ENCODE results near the gene OR2A12. TPM values are rescaled to one million over a fixed set of nuclear protein-coding genes. Genes with fewer than 3 reads are reported as not detected.
A peak's percentile ranks its signal among the peaks of the same experiment; 100 is the strongest.
"Not testable (repeated sequence)": the region's sequence is repeated elsewhere in the genome, so short reads cannot be mapped to it uniquely, and the experiment has no call there.

Gene OR2A12
- total RNA-seq, 4 donors from 2014 or later, result not detected

DNA sequence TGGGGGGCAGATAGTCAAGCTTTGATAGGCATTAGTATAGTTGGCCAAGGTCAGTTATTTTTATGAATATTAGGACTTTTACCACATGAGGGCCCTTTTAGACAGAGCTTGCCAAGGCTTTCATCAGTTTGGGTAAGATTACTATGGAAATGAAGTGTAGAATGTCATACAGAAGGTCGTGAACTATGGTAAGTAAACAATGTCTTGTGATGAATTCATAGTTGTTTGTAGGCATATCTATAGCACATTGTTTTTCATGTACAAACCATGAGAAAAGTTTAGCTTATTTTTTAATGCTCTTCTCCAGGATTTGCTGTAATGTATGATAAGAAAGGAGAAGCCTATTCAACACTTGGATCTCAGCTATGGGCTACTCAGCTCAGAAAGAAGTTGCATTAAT lies 27.6 kb downstream of the OR2A12 start:
- H3K4me3 ChIP-seq, result no peak overlapping the region
- intact Hi-C loops (cut with DNase I; ENCODE audit: low total_unique reads), result no loop called here
- H3K4me1 ChIP-seq, result no peaks in the 10 kb centered on the region
- no peaks in the 10 kb centered on the region for H3K27me3 ChIP-seq
- no peak for DNase-seq
- H3K9me3 ChIP-seq, result no peaks in the 10 kb centered on the region
- TF ChIP-seq, protein P1, sequence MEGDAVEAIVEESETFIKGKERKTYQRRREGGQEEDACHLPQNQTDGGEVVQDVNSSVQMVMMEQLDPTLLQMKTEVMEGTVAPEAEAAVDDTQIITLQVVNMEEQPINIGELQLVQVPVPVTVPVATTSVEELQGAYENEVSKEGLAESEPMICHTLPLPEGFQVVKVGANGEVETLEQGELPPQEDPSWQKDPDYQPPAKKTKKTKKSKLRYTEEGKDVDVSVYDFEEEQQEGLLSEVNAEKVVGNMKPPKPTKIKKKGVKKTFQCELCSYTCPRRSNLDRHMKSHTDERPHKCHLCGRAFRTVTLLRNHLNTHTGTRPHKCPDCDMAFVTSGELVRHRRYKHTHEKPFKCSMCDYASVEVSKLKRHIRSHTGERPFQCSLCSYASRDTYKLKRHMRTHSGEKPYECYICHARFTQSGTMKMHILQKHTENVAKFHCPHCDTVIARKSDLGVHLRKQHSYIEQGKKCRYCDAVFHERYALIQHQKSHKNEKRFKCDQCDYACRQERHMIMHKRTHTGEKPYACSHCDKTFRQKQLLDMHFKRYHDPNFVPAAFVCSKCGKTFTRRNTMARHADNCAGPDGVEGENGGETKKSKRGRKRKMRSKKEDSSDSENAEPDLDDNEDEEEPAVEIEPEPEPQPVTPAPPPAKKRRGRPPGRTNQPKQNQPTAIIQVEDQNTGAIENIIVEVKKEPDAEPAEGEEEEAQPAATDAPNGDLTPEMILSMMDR (IDR thresholded peaks at IDR 0.05), result no peak
- TF ChIP-seq POLR2A (IDR thresholded peaks at IDR 0.05), result no peak
- H3K27ac ChIP-seq, result no peak overlapping the region
- no peaks in the 10 kb centered on the region for H3K36me3 ChIP-seq

GRCh38 chr7:144118341-144118740 lies 32.3 kb downstream of the OR2A12 start:
- no peak overlapping the region for H3K27ac ChIP-seq
- H3K4me1 ChIP-seq, result no peaks in the 10 kb centered on the region
- no peaks in the 10 kb centered on the region for H3K27me3 ChIP-seq
- intact Hi-C loops (cut with DNase I; ENCODE audit: low total_unique reads), result no loop called here
- TF ChIP-seq, protein P1 (IDR thresholded peaks at IDR 0.05), result no peak
- no peak for TF ChIP-seq POLR2A (IDR thresholded peaks at IDR 0.05)
- DNase-seq, result no peak
- no peaks in the 10 kb centered on the region for H3K36me3 ChIP-seq
- H3K4me3 ChIP-seq, result no peak overlapping the region
- H3K9me3 ChIP-seq, result no peaks in the 10 kb centered on the region

GRCh38 chr7:144122876-144123275 lies 36.8 kb downstream of the OR2A12 start, which contains the start of gene OR2A14:
Gene OR2A14 (plus strand): TSS chr7:144123176. CDS start chr7:144129113, 5,937 bp downstream.
- H3K4me3 ChIP-seq, result no peak within 1 kb of the TSS
- no peaks in the 10 kb centered on the region for H3K9me3 ChIP-seq
- H3K27me3 ChIP-seq, result no peaks in the 10 kb centered on the region
- H3K4me1 ChIP-seq, result no peaks in the 10 kb centered on the region
- no peak within 1 kb of the TSS for H3K27ac ChIP-seq
- H3K36me3 ChIP-seq, result no peaks in the 10 kb centered on the region
- DNase-seq, result no peak
- intact Hi-C loops (cut with DNase I; ENCODE audit: low total_unique reads), result no loop called here
- TF ChIP-seq POLR2A (IDR thresholded peaks at IDR 0.05), result no peak

- TF ChIP-seq POLR2A (IDR thresholded peaks at IDR 0.05), result no peak
- TF ChIP-seq, protein P1 (IDR thresholded peaks at IDR 0.05), result peak; percentile 52 to 71 (median 60)
- no peaks in the 10 kb centered on the region for H3K36me3 ChIP-seq
- intact Hi-C loops (cut with DNase I; ENCODE audit: low total_unique reads), result no loop called here
- no peaks in the 10 kb centered on the region for H3K9me3 ChIP-seq
- H3K27ac ChIP-seq, result no peak overlapping the region
- no peaks in the 10 kb centered on the region for H3K4me1 ChIP-seq
- H3K4me3 ChIP-seq, result no peak overlapping the region
- H3K27me3 ChIP-seq, result no peaks in the 10 kb centered on the region
- peak; percentile 75 to 84 for DNase-seq
Observed at GRCh38 chr7:144127714-144128334, 41.7 kb downstream of the OR2A12 start.

- H3K27me3 ChIP-seq; intact Hi-C loops (cut with DNase I; ENCODE audit: low total_unique reads); H3K4me1 ChIP-seq; H3K36me3 ChIP-seq; H3K27ac ChIP-seq; H3K9me3 ChIP-seq; DNase-seq; H3K4me3 ChIP-seq: not testable (repeated sequence)
Observed at GRCh38 chr7:144129601-144130000, 43.5 kb downstream of the OR2A12 start.

DNA sequence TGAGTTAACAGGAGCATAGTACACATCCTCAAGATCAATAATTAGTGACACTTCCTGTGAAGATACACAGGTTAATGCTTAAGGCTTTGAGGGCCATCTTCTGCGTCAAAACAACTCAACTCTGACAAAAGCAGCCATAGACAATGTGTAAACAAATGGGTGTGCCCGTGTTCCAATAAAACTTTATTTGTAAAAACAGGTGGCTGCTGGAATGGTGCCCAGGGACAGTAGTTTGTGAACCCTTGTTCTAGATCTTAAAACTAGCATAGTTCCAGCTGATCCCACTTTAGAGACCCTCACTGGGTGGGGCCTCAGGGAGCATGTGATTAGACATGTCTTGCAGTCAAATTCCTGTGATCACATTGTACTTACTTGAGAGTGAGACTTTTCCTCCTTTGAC lies 44.7 kb downstream of the OR2A12 start:
- H3K36me3 ChIP-seq, result no peaks in the 10 kb centered on the region
- no peaks in the 10 kb centered on the region for H3K4me1 ChIP-seq
- no peak overlapping the region for H3K27ac ChIP-seq
- DNase-seq, result no peak
- no peaks in the 10 kb centered on the region for H3K27me3 ChIP-seq
- no peaks in the 10 kb centered on the region for H3K9me3 ChIP-seq
- no peak overlapping the region for H3K4me3 ChIP-seq
- intact Hi-C loops (cut with DNase I; ENCODE audit: low total_unique reads), result no loop called here
- TF ChIP-seq POLR2A (IDR thresholded peaks at IDR 0.05), result no peak
- TF ChIP-seq, protein P1 (IDR thresholded peaks at IDR 0.05), result no peak
